Common myeloid progenitor, CD34-positive (primary cell): Measurements from ENCODE around the gene TBX1.

Experiments
- CTCF ChIA-PET: fragments of 350-600 bp; sonication (Branson Sonifier 250); formaldehyde crosslinking; loops from one replicate; lab custom pipeline; 2021; ENCODE audit warnings: antibody characterized with exemption; lab: Charles Lee
- POLR2A ChIA-PET: fragments of 350-600 bp; sonication (Branson Sonifier 250); formaldehyde crosslinking; loops from one replicate; lab custom pipeline; 2021; ENCODE audit warnings: antibody characterized with exemption; lab: Charles Lee
- DNase-seq, 3 donors: peaks; one replicate each; pipeline versions ENCODE4 v3.0.0 to v3.0.0-alpha.2; 2013
- H3K27ac ChIP-seq, 2 experiments: 1 replicate in 1 of 2; 2 replicates in 1 of 2; pipeline ENCODE4 v1.7.0; 2013; ENCODE audit warnings: inconsistent platforms in 2 of 2, low read length in 2 of 2, mild to moderate bottlenecking in 2 of 2, low read depth in 1 of 2, moderate library complexity in 1 of 2; ENCODE audit not compliant: severe bottlenecking in 2 of 2, insufficient read depth in 1 of 2, poor library complexity in 1 of 2
- H3K27me3 ChIP-seq, 5 experiments: replicated peaks in 2 of 5; 1 replicate in 3 of 5; 2 replicates in 2 of 5; pipeline versions ENCODE4 v1.6.1 to v1.7.0; 2013; ENCODE audit warnings: low read length in 4 of 5, mild to moderate bottlenecking in 2 of 5, moderate library complexity in 2 of 5, inconsistent platforms in 1 of 5; ENCODE audit not compliant: insufficient read depth in 5 of 5, control insufficient read depth in 4 of 5
- H3K36me3 ChIP-seq, 4 experiments: 1 replicate in 2 of 4; 2 replicates in 2 of 4; pipeline versions ENCODE4 v1.6.1 to v1.7.0; 2013; ENCODE audit warnings: low read length in 3 of 4, control low read depth in 1 of 4, mild to moderate bottlenecking in 1 of 4; ENCODE audit not compliant: control insufficient read depth in 4 of 4, insufficient read depth in 4 of 4
- H3K4me1 ChIP-seq, 4 experiments: 1 replicate in 3 of 4; 2 replicates in 1 of 4; pipeline versions ENCODE4 v1.6.1 to v1.7.1; 2013; ENCODE audit warnings: low read length in 3 of 4, mild to moderate bottlenecking in 3 of 4, control low read depth in 1 of 4, inconsistent platforms in 1 of 4, moderate library complexity in 1 of 4; ENCODE audit not compliant: control insufficient read depth in 4 of 4, insufficient read depth in 4 of 4; ENCODE audit errors: control extremely low read depth in 1 of 4
- H3K4me3 ChIP-seq, 7 experiments: 1 replicate in 4 of 7; 2 replicates in 3 of 7; pipeline versions ENCODE4 v1.5.1 to v1.7.0; 2013; ENCODE audit warnings: mild to moderate bottlenecking in 7 of 7, low read length in 6 of 7, moderate library complexity in 6 of 7, inconsistent platforms in 2 of 7, low read depth in 2 of 7, control low read depth in 1 of 7; ENCODE audit not compliant: insufficient read depth in 4 of 7, control insufficient read depth in 1 of 7; ENCODE audit errors: extremely low read depth in 1 of 7
- H3K9me3 ChIP-seq, 5 experiments: 1 replicate in 4 of 5; 2 replicates in 1 of 5; pipeline versions ENCODE4 v1.6.1 to v1.7.1; 2013; ENCODE audit warnings: low read length in 4 of 5, mild to moderate bottlenecking in 2 of 5, inconsistent platforms in 1 of 5, low read depth in 1 of 5, moderate library complexity in 1 of 5; ENCODE audit not compliant: control insufficient read depth in 4 of 5, insufficient read depth in 2 of 5; ENCODE audit errors: control extremely low read depth in 1 of 5
- WGBS: methylation state at CpG from one replicate; pipeline ENCODE4 v1.1.5; 2013; ENCODE audit not compliant: insufficient coverage; 5-methylcytosine and 5-hydroxymethylcytosine counted together

Gene TBX1

GRCh38 chr22:19770349-19771220, 10.0 kb downstream of the TBX1 start:
- ChIA-PET CTCF (interaction anchor here (0.6 to 1.7 kb wide), 4 partner anchors 19 to 188 kb away, joined by 3 to 7 read pairs (median 3); no protein-coding TSS in a partner anchor), POLR2A (no interaction called here)

DNA sequence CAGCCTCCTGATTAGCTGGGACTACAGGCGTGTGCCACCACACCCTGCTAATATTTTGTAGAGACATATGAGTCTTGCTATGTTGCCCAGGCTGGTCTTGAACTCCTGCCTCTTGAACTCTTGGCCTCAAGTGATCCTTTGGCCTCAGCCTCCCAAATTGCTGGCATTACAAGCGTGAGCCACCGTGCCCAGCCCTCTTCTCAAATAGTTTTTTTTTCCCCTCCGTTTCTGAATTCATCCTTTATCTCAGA, 11.8 kb downstream of the TBX1 start:
- POLR2A ChIA-PET: no interaction called here
- CTCF ChIA-PET: interaction anchor here (1.0 to 2.1 kb wide), 8 partner anchors 9 to 141 kb away, joined by 4 to 14 read pairs (median 6); no protein-coding TSS in a partner anchor
- Histone ChIP-seq H3K36me3 (no peaks in the 10 kb centered on the region), H3K4me1 (peaks cover 0 to 40% (median 34%) of the 10 kb centered on the region in 4 experiments), H3K9me3 (no peaks in the 10 kb centered on the region), H3K27me3 (peaks cover 0 to 33% (median 19%) of the 10 kb centered on the region in 5 experiments), H3K4me3 (peak overlapping the region in 1 of 7 experiments; percentile 35), H3K27ac (peak overlapping the region in 1 of 2 experiments; percentile 30)
- WGBS: 55% methylated on average over 4 of the region's 4 CpGs
- DNase-seq: no peak

More at GRCh38 chr22:19770349-19771220, 10.0 kb downstream of the TBX1 start:
- peaks cover 0 to 46% (median 38%) of the 10 kb centered on the region in 4 experiments for H3K4me1 ChIP-seq
- no peak for DNase-seq
- no peak overlapping the region for H3K4me3 ChIP-seq
- peaks cover 0 to 49% (median 20%) of the 10 kb centered on the region in 5 experiments for H3K27me3 ChIP-seq
- no peaks in the 10 kb centered on the region for H3K36me3 ChIP-seq
- no peak overlapping the region for H3K27ac ChIP-seq
- 93% methylated on average over 24 of the region's 25 CpGs for WGBS
- H3K9me3 ChIP-seq: no peaks in the 10 kb centered on the region

GRCh38 chr22:19772673-19773469, 12.3 kb downstream of the TBX1 start:
- Histone ChIP-seq H3K4me1 (peaks cover 0 to 35% (median 29%) of the 10 kb centered on the region in 4 experiments), H3K27ac (peak overlapping the region in 1 of 2 experiments; percentile 30), H3K36me3 (no peaks in the 10 kb centered on the region), H3K27me3 (peaks cover 0 to 28% (median 14%) of the 10 kb centered on the region in 5 experiments), H3K4me3 (peak overlapping the region in 3 of 7 experiments; percentile 35 to 53 (median 41)), H3K9me3 (no peaks in the 10 kb centered on the region)
- DNase-seq: peak; percentile 57 to 89 (median 85)
- 7% methylated on average over 21 of the region's 25 CpGs for WGBS
- POLR2A ChIA-PET: no interaction called here
- CTCF ChIA-PET: interaction anchor here (0.7 to 2.1 kb wide), 13 partner anchors 9 to 174 kb away, joined by 3 to 14 read pairs (median 4); no protein-coding TSS in a partner anchor

- H3K4me3 ChIP-seq: peak overlapping the region in 2 of 7 experiments; percentile 35 to 53
- peaks cover 0 to 28% (median 25%) of the 10 kb centered on the region in 4 experiments for H3K4me1 ChIP-seq
- H3K9me3 ChIP-seq: no peaks in the 10 kb centered on the region
- peaks cover 0 to 21% (median 7%) of the 10 kb centered on the region in 5 experiments for H3K27me3 ChIP-seq
- ChIA-PET POLR2A (no interaction called here), CTCF (interaction anchor here (0.7 to 2.1 kb wide), 13 partner anchors 10 to 173 kb away, joined by 3 to 14 read pairs (median 3); no protein-coding TSS in a partner anchor)
- H3K27ac ChIP-seq: peak overlapping the region in 1 of 2 experiments; percentile 30
- WGBS: 84% methylated on average over 9 of the region's 9 CpGs
- no peaks in the 10 kb centered on the region for H3K36me3 ChIP-seq
- DNase-seq: no peak
These were observed 13.0 kb downstream of the TBX1 start for GRCh38 chr22:19773470-19774040.

GRCh38 chr22:19774628-19775027, 14.1 kb downstream of the TBX1 start:
- Histone ChIP-seq H3K27me3 (peaks cover 0 to 11% (median 4%) of the 10 kb centered on the region in 5 experiments), H3K27ac (peak overlapping the region in 1 of 2 experiments; percentile 31), H3K4me3 (no peak overlapping the region), H3K4me1 (peaks cover 0 to 28% (median 25%) of the 10 kb centered on the region in 4 experiments), H3K36me3 (no peaks in the 10 kb centered on the region), H3K9me3 (no peaks in the 10 kb centered on the region)
- ChIA-PET CTCF (interaction anchor here (0.7 to 2.3 kb wide), 2 partner anchors 15 to 117 kb away, joined by 3 to 8 read pairs; no protein-coding TSS in a partner anchor), POLR2A (no interaction called here)
- 96% methylated on average over 7 of the region's 8 CpGs for WGBS
- DNase-seq: no peak

DNA sequence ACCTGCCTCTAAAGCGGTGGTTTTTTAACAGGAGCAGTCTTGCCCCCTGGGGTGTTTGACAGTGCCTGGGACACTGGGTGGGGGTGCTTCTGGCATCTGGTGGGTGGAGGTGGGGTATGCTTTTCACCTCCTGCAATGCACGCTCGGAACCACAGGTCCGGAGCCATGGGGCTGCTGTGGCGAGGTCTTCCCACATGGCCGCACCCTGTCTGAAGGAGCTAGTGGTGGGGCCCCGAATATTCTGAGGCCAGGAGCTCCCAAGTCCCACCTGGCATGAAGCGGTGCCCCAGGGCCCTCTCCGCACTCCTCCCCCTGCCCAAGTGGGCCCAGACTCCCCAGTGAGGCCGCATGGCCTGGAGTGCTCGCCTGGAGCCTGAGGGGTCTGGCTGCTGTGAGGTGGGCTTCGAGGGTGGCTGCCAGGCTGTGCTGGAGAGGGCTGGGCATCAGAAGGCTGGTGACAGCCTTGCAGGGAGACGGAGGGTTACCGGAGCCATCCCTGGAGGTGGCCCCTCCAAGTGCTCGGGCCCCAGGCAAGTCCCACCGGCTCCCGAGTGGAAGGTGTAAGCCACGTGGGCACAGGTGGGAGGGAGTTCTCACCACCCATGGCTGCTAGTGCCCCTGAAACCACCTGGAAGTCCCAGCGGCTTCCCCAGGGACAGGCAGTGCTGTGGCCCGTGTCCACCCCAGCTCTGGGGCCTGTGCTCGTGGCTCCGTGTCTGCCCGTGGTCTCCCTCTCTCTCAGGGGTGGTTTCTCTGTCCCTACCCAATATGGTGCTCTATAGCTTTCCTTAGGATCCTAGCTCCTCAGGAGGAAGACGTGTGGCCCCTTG, 15.1 kb downstream of the TBX1 start:
- no peak for DNase-seq
- Histone ChIP-seq H3K36me3 (no peaks in the 10 kb centered on the region), H3K4me1 (peaks cover 0 to 32% (median 27%) of the 10 kb centered on the region in 4 experiments), H3K27ac (no peak overlapping the region), H3K9me3 (no peaks in the 10 kb centered on the region), H3K4me3 (no peak overlapping the region), H3K27me3 (peaks cover 0 to 4% (median 2%) of the 10 kb centered on the region in 5 experiments)
- whole genome bisulfite sequencing: 95% methylated on average over 17 of the region's 24 CpGs
- ChIA-PET CTCF (interaction anchor here (0.6 to 2.3 kb wide), 6 partner anchors 8 to 116 kb away, joined by 3 to 8 read pairs (median 4); no protein-coding TSS in a partner anchor), POLR2A (no interaction called here)
